ENCODE results near the gene LONP1.
"Not testable (repeated sequence)": the region's sequence is repeated elsewhere in the genome, so short reads cannot be mapped to it uniquely, and the experiment has no call there.

The LONP1 gene

DNA sequence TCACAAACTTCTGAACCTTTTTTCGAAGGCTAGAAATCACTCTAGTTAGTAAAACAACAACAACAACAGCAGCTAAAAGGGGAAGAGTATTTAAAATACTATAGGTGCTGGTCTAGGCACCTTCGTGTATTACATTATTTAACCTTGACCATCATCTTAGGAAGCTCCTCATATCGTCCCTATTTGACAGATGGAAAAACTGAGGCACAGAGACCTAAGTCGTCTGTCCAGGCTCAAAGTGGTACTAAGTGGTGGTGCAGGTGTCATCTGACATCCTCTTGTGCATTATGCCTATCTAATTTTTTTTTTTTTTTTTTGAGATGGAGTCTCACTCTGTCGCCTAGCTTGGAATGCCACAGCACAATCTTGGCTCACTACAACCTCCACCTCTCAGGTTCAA lies 29.6 kb upstream of the LONP1 start:
- TF ChIP-seq, protein P1, sequence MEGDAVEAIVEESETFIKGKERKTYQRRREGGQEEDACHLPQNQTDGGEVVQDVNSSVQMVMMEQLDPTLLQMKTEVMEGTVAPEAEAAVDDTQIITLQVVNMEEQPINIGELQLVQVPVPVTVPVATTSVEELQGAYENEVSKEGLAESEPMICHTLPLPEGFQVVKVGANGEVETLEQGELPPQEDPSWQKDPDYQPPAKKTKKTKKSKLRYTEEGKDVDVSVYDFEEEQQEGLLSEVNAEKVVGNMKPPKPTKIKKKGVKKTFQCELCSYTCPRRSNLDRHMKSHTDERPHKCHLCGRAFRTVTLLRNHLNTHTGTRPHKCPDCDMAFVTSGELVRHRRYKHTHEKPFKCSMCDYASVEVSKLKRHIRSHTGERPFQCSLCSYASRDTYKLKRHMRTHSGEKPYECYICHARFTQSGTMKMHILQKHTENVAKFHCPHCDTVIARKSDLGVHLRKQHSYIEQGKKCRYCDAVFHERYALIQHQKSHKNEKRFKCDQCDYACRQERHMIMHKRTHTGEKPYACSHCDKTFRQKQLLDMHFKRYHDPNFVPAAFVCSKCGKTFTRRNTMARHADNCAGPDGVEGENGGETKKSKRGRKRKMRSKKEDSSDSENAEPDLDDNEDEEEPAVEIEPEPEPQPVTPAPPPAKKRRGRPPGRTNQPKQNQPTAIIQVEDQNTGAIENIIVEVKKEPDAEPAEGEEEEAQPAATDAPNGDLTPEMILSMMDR (IDR thresholded peaks at IDR 0.05; ENCODE audit: borderline replicate concordance, insufficient read depth, low read depth, low read length) = no peak
- no peak overlapping the region for H3K4me3 ChIP-seq (ENCODE audit: low read depth, low read length)

DNA sequence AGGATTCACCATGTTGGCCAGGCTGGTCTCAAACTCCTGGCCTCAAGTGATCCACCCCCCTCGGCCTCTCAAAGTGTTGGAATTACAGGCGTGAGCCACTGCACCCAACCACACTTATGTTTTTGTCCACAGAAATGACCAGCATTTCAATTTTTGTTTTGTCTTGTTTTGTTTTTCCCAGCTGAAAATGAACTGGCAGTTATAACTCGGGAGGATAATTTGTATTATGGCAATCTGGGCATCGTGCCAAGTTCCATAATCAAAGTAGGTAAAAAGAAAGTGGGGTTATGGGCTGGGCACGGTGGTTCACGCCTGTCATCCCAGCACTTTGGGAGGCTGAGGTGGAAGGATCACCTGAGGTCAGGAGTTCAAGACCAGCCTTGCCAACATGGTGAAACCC lies 29.0 kb upstream of the LONP1 start:
- not testable (repeated sequence) for H3K4me3 ChIP-seq (ENCODE audit: low read depth, low read length)

DNA sequence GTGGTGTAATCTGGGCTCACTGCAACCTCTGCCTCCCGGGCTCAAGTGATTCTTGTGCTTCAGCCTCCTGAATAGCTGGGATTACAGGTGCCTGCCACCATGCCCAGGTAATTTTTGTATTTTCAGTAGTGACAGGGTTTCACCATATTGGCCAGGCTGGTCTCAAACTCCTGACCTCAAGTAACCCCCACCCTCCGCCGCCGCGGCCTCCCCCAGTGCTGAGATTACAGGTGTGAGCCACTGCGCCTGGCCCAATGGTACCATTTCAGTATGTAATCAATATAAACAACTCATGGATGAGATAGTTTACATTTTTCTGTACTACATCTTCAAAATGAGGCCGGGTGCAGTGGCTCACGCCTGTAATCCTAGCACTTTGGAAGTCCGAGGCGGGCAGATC lies 25.1 kb upstream of the LONP1 start:
- H3K4me3 ChIP-seq (ENCODE audit: low read depth, low read length) = not testable (repeated sequence)

DNA sequence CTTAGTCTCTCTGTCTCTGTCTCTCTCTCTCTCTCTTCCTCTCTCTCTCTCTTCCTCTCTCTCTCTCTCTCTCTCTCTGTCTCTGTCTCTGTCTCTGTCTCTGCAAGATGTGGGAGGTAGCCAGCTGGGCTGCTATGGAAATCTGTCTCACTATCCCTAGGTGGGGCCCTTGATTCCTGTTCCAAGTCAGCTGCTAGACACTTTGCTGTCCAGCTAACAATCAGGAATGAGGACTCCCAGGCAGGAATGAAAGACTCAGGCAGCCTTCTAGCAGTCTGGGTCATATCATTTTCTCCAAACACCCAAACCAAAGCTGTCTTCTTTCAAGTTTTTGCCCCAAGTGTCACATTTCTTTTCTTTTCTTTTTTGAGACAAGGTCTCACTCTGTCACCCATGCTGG lies 23.7 kb upstream of the LONP1 start:
- TF ChIP-seq, protein P1 (IDR thresholded peaks at IDR 0.05; ENCODE audit: borderline replicate concordance, insufficient read depth, low read depth, low read length) = no peak

DNA sequence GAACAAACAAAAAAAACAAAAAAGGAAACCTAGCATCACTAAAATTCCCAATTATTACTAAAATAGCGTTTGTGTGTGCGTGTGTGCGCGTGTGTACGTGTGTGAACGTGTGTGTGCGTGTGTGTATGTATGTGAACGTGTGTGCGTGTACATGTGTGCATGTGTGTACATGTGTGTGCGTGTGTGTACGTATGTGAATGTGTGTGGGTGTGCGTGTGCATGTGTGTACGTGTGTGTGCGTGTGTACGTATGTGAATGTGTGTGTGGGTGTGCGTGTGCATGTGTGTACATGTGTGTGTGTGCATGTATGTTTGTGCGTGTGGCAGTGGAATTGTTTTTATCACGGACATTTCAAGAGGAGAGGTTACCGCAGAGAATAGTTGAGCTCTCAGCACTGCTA lies 22.1 kb upstream of the LONP1 start:
- TF ChIP-seq, protein P1 (IDR thresholded peaks at IDR 0.05; ENCODE audit: borderline replicate concordance, insufficient read depth, low read depth, low read length) = no peak
- H3K4me3 ChIP-seq (ENCODE audit: low read depth, low read length) = no peak overlapping the region

More for the DNA sequence above, 23.7 kb upstream of the LONP1 start:
- no peak overlapping the region for H3K4me3 ChIP-seq (ENCODE audit: low read depth, low read length)

DNA sequence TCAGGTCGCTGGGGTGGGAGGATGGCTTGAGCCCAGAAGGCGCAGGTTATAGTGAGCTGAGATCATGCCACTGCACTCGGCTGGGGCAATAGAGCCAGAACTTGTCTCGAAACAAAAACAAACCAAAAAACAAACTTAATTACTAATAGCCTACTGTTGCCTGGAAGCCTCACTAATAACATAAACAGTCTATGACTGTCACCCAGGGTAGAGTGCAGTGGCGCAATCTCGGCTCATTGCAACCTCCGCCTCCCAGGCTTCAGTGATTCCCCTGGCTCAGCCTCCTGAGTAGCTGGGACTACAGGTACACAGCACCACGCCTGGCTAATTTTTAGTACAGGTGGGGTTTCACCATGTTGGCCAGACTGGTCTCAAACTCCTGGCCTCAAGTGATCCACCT lies 18.5 kb upstream of the LONP1 start:
- no peak overlapping the region for H3K4me3 ChIP-seq (ENCODE audit: low read depth, low read length)

DNA sequence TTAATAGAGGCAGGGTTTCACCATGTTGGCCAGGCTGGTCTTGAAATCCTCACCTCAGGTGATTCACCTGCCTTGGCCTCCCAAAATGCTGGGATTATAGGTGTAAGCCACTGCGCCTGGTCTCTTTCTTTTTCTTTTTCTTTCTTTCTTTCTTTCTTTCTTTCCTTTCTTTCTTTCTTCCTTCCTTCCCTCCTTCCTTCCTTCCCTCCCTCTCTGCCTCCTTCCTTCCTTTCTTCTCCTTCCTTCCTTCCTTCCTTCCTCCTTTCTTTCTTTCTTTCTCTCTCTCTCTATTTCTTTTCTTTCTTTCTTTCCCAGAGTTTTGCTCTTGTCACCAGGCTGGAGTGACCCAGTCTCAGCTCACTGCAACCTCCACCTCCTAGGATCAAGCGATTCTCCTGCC lies 13.2 kb upstream of the LONP1 start:
- H3K4me3 ChIP-seq (ENCODE audit: low read depth, low read length) = not testable (repeated sequence)

More for the DNA sequence above, 18.5 kb upstream of the LONP1 start:
- TF ChIP-seq, protein P1 (IDR thresholded peaks at IDR 0.05; ENCODE audit: borderline replicate concordance, insufficient read depth, low read depth, low read length) = no peak

DNA sequence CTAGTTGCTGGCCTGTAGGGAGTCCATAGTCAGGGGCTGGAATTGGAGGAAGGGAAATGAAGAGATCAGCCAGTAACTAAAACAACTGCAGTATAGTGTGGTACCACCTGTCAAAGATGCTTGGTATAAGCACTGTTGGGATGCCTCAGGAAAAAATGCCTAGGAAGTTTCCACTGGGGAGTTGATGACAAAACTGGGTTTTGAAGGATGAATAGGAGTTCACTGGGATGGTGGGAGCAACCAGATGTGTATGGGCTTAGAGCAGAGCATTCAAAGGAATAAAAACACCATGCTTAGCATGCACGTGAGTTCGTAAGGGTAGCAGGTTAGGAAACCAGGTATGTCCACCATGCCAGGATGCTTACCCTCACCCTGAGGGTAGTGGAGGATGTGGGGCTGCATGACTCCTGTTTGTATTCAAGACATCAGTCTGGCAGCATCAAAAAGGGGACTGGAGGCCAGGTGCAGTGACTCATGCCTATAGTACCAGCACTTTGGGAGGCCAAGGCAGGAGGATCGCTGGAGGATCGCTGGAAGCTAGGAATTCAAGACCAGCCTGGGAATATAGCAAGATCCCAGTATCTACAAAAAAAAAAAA lies 7.6 kb upstream of the LONP1 start:
- H3K4me3 ChIP-seq (ENCODE audit: low read depth, low read length) = no peak overlapping the region
- TF ChIP-seq, protein P1 (IDR thresholded peaks at IDR 0.05; ENCODE audit: borderline replicate concordance, insufficient read depth, low read depth, low read length) = no peak

DNA sequence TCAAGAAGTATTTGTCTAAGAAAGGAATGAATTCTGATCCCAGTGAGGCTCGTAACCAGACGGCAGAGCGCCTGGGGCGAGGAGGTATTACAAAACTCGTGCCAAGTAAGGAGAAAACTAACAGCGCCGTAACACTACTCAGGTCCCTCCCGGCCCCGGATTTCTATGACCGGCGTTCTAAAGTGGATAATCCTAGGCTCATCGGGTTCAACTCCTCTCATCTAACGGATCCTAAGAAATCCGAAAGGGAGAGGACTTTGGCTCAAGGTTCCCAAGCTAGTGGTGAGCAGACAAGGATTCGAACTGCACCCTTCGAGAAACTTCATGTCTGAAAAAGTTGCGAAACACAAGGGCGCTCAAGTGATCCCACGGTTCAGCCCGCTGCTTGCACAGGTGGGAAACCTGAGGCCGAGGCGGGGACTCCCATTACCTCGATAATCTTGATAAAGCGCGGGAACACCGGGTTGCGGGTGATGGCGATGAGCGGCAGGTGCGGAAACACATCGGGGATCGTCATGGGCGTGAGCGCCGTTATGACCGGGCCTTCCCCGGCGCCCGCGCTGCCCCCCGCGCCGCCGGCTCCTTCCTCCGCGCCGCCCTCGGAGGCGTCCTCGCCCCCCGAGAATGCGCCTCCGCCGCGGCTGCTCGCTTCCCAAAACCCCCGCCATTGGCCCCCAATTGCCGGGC lies 529 bp downstream of the LONP1 start:
- TF ChIP-seq, protein P1 (IDR thresholded peaks at IDR 0.05; ENCODE audit: borderline replicate concordance, insufficient read depth, low read depth, low read length) = no peak

More for the DNA sequence above, 529 bp downstream of the LONP1 start:
- H3K4me3 ChIP-seq (ENCODE audit: low read depth, low read length) = peak overlapping the region; percentile 97

Data from GM12875 (cell line).